PFSK-1 (cell line): ENCODE results near the gene C9orf40.

Experiments
- POLR2AphosphoS5 ChIP-seq: IDR thresholded peaks from 2 replicates; pipeline ENCODE4 v1.6.1; 2012; ENCODE audit warnings: low read depth, mild to moderate bottlenecking, control low read depth, low read length, moderate library complexity
- REST ChIP-seq, 2 experiments: IDR thresholded peaks; 2 replicates each; pipeline versions ENCODE4 v1.6.1 to v1.8.0; 2011 to 2012; ENCODE audit warnings: low read depth in 2 of 2, low read length in 2 of 2, control low read depth in 1 of 2, inconsistent platforms in 1 of 2, mild to moderate bottlenecking in 1 of 2, moderate library complexity in 1 of 2; ENCODE audit not compliant: insufficient read depth in 1 of 2
- SIN3A ChIP-seq: IDR thresholded peaks from 2 replicates; pipeline ENCODE4 v1.6.1; 2012; ENCODE audit warnings: mild to moderate bottlenecking, low read length, moderate library complexity, borderline replicate concordance; ENCODE audit not compliant: insufficient read depth
- TAF1 ChIP-seq: IDR thresholded peaks from 2 replicates; pipeline ENCODE4 v1.6.1; 2012; ENCODE audit warnings: low read length, control low read depth, borderline replicate concordance; ENCODE audit not compliant: insufficient read depth

GRCh38 chr9:74973714-74974113 lies 21.0 kb upstream of the C9orf40 start:
- no peak for TF ChIP-seq REST (IDR thresholded peaks at IDR 0.05; ENCODE audit: insufficient read depth in 1 of 2, low read depth in 2 of 2, low read length in 2 of 2)
- TF ChIP-seq POLR2AphosphoS5, result no peak
- TF ChIP-seq TAF1, result no peak
- TF ChIP-seq SIN3A, result no peak
